Measurements from ENCODE around the gene CSNK1G1. TPM values are rescaled to one million over a fixed set of nuclear protein-coding genes. Genes with fewer than 3 reads are reported as not detected.

CSNK1G1 gene
- polyA plus RNA-seq, 1 of the 3 experiments (the other 2 are of a cell fraction) = 10.2 TPM

DNA sequence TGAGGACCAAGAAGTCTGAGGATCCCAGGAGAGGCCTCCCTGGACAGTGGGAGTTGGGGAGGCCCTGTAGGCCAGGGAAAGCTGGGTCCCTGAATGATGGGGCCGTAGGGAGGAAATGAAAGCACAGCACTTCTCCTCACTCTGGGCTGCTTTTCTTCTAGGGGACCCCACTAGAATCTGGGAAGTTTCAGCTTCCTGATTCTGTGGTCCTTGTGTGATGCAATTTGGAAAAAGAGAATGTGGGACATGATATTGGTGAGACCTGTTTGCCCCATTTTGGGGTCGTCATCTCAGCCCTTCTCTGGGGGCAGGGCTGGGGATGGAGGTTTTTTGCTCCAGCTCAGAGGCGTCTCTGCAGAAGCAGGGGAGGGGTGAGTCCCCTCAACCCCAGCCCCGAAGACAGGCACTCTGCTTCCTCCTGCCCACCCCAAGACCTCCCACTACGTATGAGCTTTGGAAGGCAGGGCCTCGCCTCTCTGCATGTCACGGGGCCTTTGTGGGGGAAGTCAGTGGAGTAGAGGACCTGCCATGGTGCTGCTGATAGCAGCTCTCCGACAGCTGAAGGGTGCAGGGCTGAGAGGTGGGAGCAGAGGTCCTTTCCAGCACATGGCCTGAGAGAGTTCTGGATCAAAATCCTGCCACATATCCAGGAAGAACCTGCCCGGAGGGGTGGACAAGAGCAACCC lies 205.9 kb downstream of the CSNK1G1 start:
- H4K20me1 ChIP-seq (ENCODE audit: insufficient read depth) = peaks cover 9% of the 10 kb centered on the region; the same call in 1 of the 2 replicates
- H3K9me3 ChIP-seq = no peaks in the 10 kb centered on the region
- H3K4me2 ChIP-seq = no peak overlapping the region
- peaks cover 30% of the 10 kb centered on the region for H3F3A ChIP-seq (replicated peaks; ENCODE audit: insufficient read depth)
- DNase-seq = no peak
- no peak overlapping the region for H3K27ac ChIP-seq (ENCODE audit: low read depth in 2 of 2, low read length in 1 of 2)
- H3K36me3 ChIP-seq (replicated peaks in 1 of 2; ENCODE audit: control insufficient read depth in 1 of 2, insufficient read depth in 2 of 2, low read length in 1 of 2) = peaks cover 0 to 9% of the 10 kb centered on the region in 2 experiments
- peaks cover 0 to 40% of the 10 kb centered on the region in 2 experiments; a peak in 2 of 4 replicates for H3K4me1 ChIP-seq (ENCODE audit: control insufficient read depth in 1 of 2, insufficient read depth in 2 of 2, low read depth in 1 of 2, low read length in 1 of 2)
- H3K9ac ChIP-seq = no peak overlapping the region
- POLR2A ChIA-PET = interaction anchor here (0.7 kb wide), 1 partner anchor 486 kb away, joined by 3 read pairs; no protein-coding TSS in a partner anchor
- H2AFZ ChIP-seq (ENCODE audit: low read depth) = no peak overlapping the region
- no peaks in the 10 kb centered on the region for H3K9me2 ChIP-seq
- 95% methylated on average over 8 of the region's 9 CpGs for WGBS (ENCODE audit: low lambda C conversion rate)
- H3K4me3 ChIP-seq (ENCODE audit: low read depth in 2 of 2, low read length in 1 of 2) = no peak overlapping the region
- no peaks in the 10 kb centered on the region for H3K79me2 ChIP-seq (ENCODE audit: insufficient read depth)
- no peak for TF ChIP-seq RFX5 (IDR thresholded peaks at IDR 0.05; ENCODE audit: low read length)
- CTCF ChIA-PET = interaction anchor here (0.6 to 2.2 kb wide), 3 partner anchors 20 to 132 kb away, joined by 3 to 6 read pairs (median 4); no protein-coding TSS in a partner anchor
- no peaks in the 10 kb centered on the region for H3K27me3 ChIP-seq (ENCODE audit: insufficient read depth)

DNA sequence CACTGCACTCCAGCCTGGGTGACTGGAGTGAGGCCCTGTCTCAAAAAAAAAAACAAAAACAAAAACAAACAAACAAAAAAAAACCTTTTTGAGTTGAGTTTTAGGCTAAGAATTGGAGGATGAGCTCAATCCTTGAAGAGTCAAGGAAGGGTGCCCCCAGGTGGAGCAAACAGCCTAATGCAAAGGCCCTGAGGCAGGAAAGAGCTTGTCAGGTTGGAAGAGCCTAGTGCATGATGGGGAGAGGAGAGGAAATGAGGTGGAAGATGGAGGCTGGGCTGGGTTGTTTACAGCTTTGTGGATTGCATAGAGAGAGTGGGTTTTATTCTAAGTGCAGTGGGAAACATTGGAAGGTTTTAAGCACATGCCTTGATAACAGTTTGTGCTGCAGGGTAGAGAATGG lies 206.5 kb downstream of the CSNK1G1 start:
- Histone ChIP-seq H3K9ac (no peak overlapping the region), H3K9me3 (no peaks in the 10 kb centered on the region), H3K4me1 (ENCODE audit: control insufficient read depth in 1 of 2, insufficient read depth in 2 of 2, low read depth in 1 of 2, low read length in 1 of 2) (peaks cover 0 to 44% of the 10 kb centered on the region in 2 experiments; a peak in 2 of 4 replicates), H3K79me2 (ENCODE audit: insufficient read depth) (no peaks in the 10 kb centered on the region), H2AFZ (ENCODE audit: low read depth) (no peak overlapping the region), H3K4me3 (ENCODE audit: low read depth in 2 of 2, low read length in 1 of 2) (no peak overlapping the region), H3K36me3 (replicated peaks in 1 of 2; ENCODE audit: control insufficient read depth in 1 of 2, insufficient read depth in 2 of 2, low read length in 1 of 2) (peaks cover 0 to 12% of the 10 kb centered on the region in 2 experiments), H3K4me2 (no peak overlapping the region), H3K27me3 (ENCODE audit: insufficient read depth) (no peaks in the 10 kb centered on the region), H4K20me1 (ENCODE audit: insufficient read depth) (peaks cover 8% of the 10 kb centered on the region; the same call in 1 of the 2 replicates), H3K9me2 (no peaks in the 10 kb centered on the region), H3F3A (replicated peaks; ENCODE audit: insufficient read depth) (peaks cover 26% of the 10 kb centered on the region), H3K27ac (ENCODE audit: low read depth in 2 of 2, low read length in 1 of 2) (no peak overlapping the region)
- POLR2A ChIA-PET = interaction anchor here (0.7 kb wide), 1 partner anchor 486 kb away, joined by 3 read pairs; no protein-coding TSS in a partner anchor
- CTCF ChIA-PET = interaction anchor here (0.9 to 2.2 kb wide), 3 partner anchors 17 to 41 kb away, joined by 3 to 6 read pairs (median 4); no protein-coding TSS in a partner anchor
- no peak for DNase-seq
- no peak for TF ChIP-seq TEAD4 (IDR thresholded peaks at IDR 0.05; ENCODE audit: borderline replicate concordance, insufficient read depth)
- TF ChIP-seq FOSL2 (IDR thresholded peaks at IDR 0.05; ENCODE audit: borderline replicate concordance, low read depth) = no peak
- TF ChIP-seq, protein P1, sequence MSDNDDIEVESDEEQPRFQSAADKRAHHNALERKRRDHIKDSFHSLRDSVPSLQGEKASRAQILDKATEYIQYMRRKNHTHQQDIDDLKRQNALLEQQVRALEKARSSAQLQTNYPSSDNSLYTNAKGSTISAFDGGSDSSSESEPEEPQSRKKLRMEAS (IDR thresholded peaks at IDR 0.05; ENCODE audit: low read depth) = no peak
- TF ChIP-seq TCF12 (IDR thresholded peaks at IDR 0.05) = no peak
- no peak for TF ChIP-seq SIN3A (IDR thresholded peaks at IDR 0.05; ENCODE audit: borderline replicate concordance, low read depth, low read length)
- TF ChIP-seq EZH2phosphoT487 (IDR thresholded peaks at IDR 0.05; ENCODE audit: borderline replicate concordance, low read depth) = no peak
- TF ChIP-seq, protein P2, sequence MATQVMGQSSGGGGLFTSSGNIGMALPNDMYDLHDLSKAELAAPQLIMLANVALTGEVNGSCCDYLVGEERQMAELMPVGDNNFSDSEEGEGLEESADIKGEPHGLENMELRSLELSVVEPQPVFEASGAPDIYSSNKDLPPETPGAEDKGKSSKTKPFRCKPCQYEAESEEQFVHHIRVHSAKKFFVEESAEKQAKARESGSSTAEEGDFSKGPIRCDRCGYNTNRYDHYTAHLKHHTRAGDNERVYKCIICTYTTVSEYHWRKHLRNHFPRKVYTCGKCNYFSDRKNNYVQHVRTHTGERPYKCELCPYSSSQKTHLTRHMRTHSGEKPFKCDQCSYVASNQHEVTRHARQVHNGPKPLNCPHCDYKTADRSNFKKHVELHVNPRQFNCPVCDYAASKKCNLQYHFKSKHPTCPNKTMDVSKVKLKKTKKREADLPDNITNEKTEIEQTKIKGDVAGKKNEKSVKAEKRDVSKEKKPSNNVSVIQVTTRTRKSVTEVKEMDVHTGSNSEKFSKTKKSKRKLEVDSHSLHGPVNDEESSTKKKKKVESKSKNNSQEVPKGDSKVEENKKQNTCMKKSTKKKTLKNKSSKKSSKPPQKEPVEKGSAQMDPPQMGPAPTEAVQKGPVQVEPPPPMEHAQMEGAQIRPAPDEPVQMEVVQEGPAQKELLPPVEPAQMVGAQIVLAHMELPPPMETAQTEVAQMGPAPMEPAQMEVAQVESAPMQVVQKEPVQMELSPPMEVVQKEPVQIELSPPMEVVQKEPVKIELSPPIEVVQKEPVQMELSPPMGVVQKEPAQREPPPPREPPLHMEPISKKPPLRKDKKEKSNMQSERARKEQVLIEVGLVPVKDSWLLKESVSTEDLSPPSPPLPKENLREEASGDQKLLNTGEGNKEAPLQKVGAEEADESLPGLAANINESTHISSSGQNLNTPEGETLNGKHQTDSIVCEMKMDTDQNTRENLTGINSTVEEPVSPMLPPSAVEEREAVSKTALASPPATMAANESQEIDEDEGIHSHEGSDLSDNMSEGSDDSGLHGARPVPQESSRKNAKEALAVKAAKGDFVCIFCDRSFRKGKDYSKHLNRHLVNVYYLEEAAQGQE (IDR thresholded peaks at IDR 0.05; ENCODE audit: low read depth, low read length) = no peak
- no peak for TF ChIP-seq GATA2 (CRISPR knock-in tag; IDR thresholded peaks at IDR 0.05)
- TF ChIP-seq, protein P3, sequence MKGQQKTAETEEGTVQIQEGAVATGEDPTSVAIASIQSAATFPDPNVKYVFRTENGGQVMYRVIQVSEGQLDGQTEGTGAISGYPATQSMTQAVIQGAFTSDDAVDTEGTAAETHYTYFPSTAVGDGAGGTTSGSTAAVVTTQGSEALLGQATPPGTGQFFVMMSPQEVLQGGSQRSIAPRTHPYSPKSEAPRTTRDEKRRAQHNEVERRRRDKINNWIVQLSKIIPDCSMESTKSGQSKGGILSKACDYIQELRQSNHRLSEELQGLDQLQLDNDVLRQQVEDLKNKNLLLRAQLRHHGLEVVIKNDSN (IDR thresholded peaks at IDR 0.05; ENCODE audit: borderline replicate concordance, low read depth) = no peak
- TF ChIP-seq RAD21 (IDR thresholded peaks at IDR 0.05; ENCODE audit: low read length) = no peak
- no peak for TF ChIP-seq SMC3 (IDR thresholded peaks at IDR 0.05; ENCODE audit: low read depth, low read length)
- TF ChIP-seq, protein P4, sequence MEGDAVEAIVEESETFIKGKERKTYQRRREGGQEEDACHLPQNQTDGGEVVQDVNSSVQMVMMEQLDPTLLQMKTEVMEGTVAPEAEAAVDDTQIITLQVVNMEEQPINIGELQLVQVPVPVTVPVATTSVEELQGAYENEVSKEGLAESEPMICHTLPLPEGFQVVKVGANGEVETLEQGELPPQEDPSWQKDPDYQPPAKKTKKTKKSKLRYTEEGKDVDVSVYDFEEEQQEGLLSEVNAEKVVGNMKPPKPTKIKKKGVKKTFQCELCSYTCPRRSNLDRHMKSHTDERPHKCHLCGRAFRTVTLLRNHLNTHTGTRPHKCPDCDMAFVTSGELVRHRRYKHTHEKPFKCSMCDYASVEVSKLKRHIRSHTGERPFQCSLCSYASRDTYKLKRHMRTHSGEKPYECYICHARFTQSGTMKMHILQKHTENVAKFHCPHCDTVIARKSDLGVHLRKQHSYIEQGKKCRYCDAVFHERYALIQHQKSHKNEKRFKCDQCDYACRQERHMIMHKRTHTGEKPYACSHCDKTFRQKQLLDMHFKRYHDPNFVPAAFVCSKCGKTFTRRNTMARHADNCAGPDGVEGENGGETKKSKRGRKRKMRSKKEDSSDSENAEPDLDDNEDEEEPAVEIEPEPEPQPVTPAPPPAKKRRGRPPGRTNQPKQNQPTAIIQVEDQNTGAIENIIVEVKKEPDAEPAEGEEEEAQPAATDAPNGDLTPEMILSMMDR (IDR thresholded peaks at IDR 0.05) = no peak
- TF ChIP-seq EP300 (IDR thresholded peaks at IDR 0.05; ENCODE audit: borderline replicate concordance in 1 of 2, low read depth in 1 of 2, low read length in 1 of 2) = no peak
- no peak for TF ChIP-seq TAF1 (IDR thresholded peaks at IDR 0.05; ENCODE audit: borderline replicate concordance, low read depth, low read length)
- TF ChIP-seq MXI1 (IDR thresholded peaks at IDR 0.05; ENCODE audit: low read depth, low read length) = no peak
- TF ChIP-seq, protein P5, sequence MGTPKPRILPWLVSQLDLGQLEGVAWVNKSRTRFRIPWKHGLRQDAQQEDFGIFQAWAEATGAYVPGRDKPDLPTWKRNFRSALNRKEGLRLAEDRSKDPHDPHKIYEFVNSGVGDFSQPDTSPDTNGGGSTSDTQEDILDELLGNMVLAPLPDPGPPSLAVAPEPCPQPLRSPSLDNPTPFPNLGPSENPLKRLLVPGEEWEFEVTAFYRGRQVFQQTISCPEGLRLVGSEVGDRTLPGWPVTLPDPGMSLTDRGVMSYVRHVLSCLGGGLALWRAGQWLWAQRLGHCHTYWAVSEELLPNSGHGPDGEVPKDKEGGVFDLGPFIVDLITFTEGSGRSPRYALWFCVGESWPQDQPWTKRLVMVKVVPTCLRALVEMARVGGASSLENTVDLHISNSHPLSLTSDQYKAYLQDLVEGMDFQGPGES (IDR thresholded peaks at IDR 0.05; ENCODE audit: low read depth, low read length) = no peak
- no peak for TF ChIP-seq FOXM1 (IDR thresholded peaks at IDR 0.05; ENCODE audit: low read depth)
- no peak for TF ChIP-seq FOXJ3 (CRISPR knock-in tag; IDR thresholded peaks at IDR 0.05)

All from SK-N-SH (cell line).